SJSA1 (cell line): ENCODE data around the gene IFNG. TPM values are rescaled to one million over a fixed set of nuclear protein-coding genes. Genes with fewer than 3 reads are reported as not detected.

Source experiments
- DNase-seq, 2 experiments: peaks; one replicate each; pipeline ENCODE4 v3.0.0-alpha.2; 2015 to 2020; ENCODE audit warnings: low spot score in 2 of 2, low read depth in 1 of 2
- H3K27ac ChIP-seq: fragments of 250-450 bp; sonication (Bioruptor Pico); 2 replicates; pipeline ENCODE4 v1.5.1; 2020; ENCODE audit warnings: mild to moderate bottlenecking, moderate library complexity
- H3K27me3 ChIP-seq: fragments of 250-450 bp; sonication (Bioruptor Pico); replicated peaks from 2 replicates; pipeline ENCODE4 v1.5.1; 2020; ENCODE audit warnings: mild to moderate bottlenecking, moderate library complexity
- H3K36me3 ChIP-seq: fragments of 250-450 bp; sonication (Bioruptor Pico); 2 replicates; pipeline ENCODE4 v1.5.1; 2020; ENCODE audit warnings: mild to moderate bottlenecking
- H3K4me1 ChIP-seq: fragments of 250-450 bp; sonication (Bioruptor Pico); replicated peaks from 2 replicates; pipeline ENCODE4 v1.6.1; 2021; ENCODE audit warnings: mild to moderate bottlenecking
- H3K4me3 ChIP-seq: fragments of 250-450 bp; sonication (Bioruptor Pico); 2 replicates; pipeline ENCODE4 v1.5.1; 2020; ENCODE audit warnings: mild to moderate bottlenecking
- H3K9me3 ChIP-seq: fragments of 250-450 bp; sonication (Bioruptor Pico); replicated peaks from 2 replicates; pipeline ENCODE4 v1.5.1; 2020; ENCODE audit warnings: mild to moderate bottlenecking
- total RNA-seq: library from RNA; depleted of rRNA; stranded (reverse); fragments of >200 nt; shearing (Covaris generic); gene quantifications from 2 replicates; pipeline ENCODE4 v1.2.3, GENCODE V29; 2014; rRNA removed

The IFNG gene
- total RNA-seq, 1 experiment from 2014 or later = not detected

- no peak for DNase-seq
- H3K36me3 ChIP-seq = no peaks in the 10 kb centered on the region
- H3K4me1 ChIP-seq = no peaks in the 10 kb centered on the region
- no peak overlapping the region for H3K27ac ChIP-seq
- no peaks in the 10 kb centered on the region; the same call in 1 of the 2 replicates for H3K27me3 ChIP-seq
- H3K9me3 ChIP-seq = no peaks in the 10 kb centered on the region
- H3K4me3 ChIP-seq = no peak overlapping the region
Measured at GRCh38 chr12:68117661-68118060, 41.9 kb downstream of the IFNG start.

GRCh38 chr12:68115281-68115680 is 44.3 kb downstream of the IFNG start:
- Histone ChIP-seq H3K4me1 (no peaks in the 10 kb centered on the region), H3K27ac (no peak overlapping the region), H3K4me3 (no peak overlapping the region), H3K36me3 (no peaks in the 10 kb centered on the region), H3K9me3 (no peaks in the 10 kb centered on the region), H3K27me3 (no peaks in the 10 kb centered on the region; the same call in 1 of the 2 replicates)
- no peak for DNase-seq

GRCh38 chr12:68114606-68115005 is 44.9 kb downstream of the IFNG start:
- Histone ChIP-seq H3K27me3 (no peaks in the 10 kb centered on the region; the same call in 1 of the 2 replicates), H3K36me3 (no peaks in the 10 kb centered on the region), H3K4me1 (no peaks in the 10 kb centered on the region), H3K27ac (no peak overlapping the region), H3K4me3 (no peak overlapping the region), H3K9me3 (no peaks in the 10 kb centered on the region)
- DNase-seq = no peak

- no peak overlapping the region for H3K4me3 ChIP-seq
- no peaks in the 10 kb centered on the region for H3K9me3 ChIP-seq
- H3K27ac ChIP-seq = no peak overlapping the region
- H3K4me1 ChIP-seq = no peaks in the 10 kb centered on the region
- no peaks in the 10 kb centered on the region; the same call in 1 of the 2 replicates for H3K27me3 ChIP-seq
- no peaks in the 10 kb centered on the region for H3K36me3 ChIP-seq
- DNase-seq = no peak
Measured at GRCh38 chr12:68113644-68114043, 45.9 kb downstream of the IFNG start.

GRCh38 chr12:68111995-68112394 is 47.5 kb downstream of the IFNG start:
- Histone ChIP-seq H3K4me1 (no peaks in the 10 kb centered on the region), H3K27me3 (no peaks in the 10 kb centered on the region), H3K9me3 (no peaks in the 10 kb centered on the region), H3K27ac (no peak overlapping the region), H3K4me3 (no peak overlapping the region), H3K36me3 (no peaks in the 10 kb centered on the region)
- no peak for DNase-seq

- no peaks in the 10 kb centered on the region for H3K4me1 ChIP-seq
- H3K36me3 ChIP-seq = no peaks in the 10 kb centered on the region
- no peaks in the 10 kb centered on the region for H3K9me3 ChIP-seq
- no peak overlapping the region for H3K4me3 ChIP-seq
- H3K27ac ChIP-seq = no peak overlapping the region
- DNase-seq = no peak
- H3K27me3 ChIP-seq = no peaks in the 10 kb centered on the region
Measured at GRCh38 chr12:68109444-68110217, 49.9 kb downstream of the IFNG start.

GRCh38 chr12:68109001-68109400 is 50.5 kb downstream of the IFNG start:
- Histone ChIP-seq H3K27ac (no peak overlapping the region), H3K4me1 (no peaks in the 10 kb centered on the region), H3K36me3 (no peaks in the 10 kb centered on the region), H3K9me3 (no peaks in the 10 kb centered on the region), H3K4me3 (no peak overlapping the region), H3K27me3 (no peaks in the 10 kb centered on the region)
- DNase-seq = no peak

GRCh38 chr12:68106660-68107059 is 52.9 kb downstream of the IFNG start:
- Histone ChIP-seq H3K4me1 (no peaks in the 10 kb centered on the region), H3K27ac (no peak overlapping the region)
- DNase-seq = no peak

GRCh38 chr12:68106160-68106559 is 53.4 kb downstream of the IFNG start:
- Histone ChIP-seq H3K4me1 (no peaks in the 10 kb centered on the region), H3K36me3 (no peaks in the 10 kb centered on the region), H3K27me3 (no peaks in the 10 kb centered on the region), H3K27ac (no peak overlapping the region), H3K4me3 (no peak overlapping the region), H3K9me3 (no peaks in the 10 kb centered on the region)
- DNase-seq = peak in 1 of 2 experiments; percentile 7

More at GRCh38 chr12:68106660-68107059, 52.9 kb downstream of the IFNG start:
- Histone ChIP-seq H3K36me3 (no peaks in the 10 kb centered on the region), H3K27me3 (no peaks in the 10 kb centered on the region), H3K9me3 (no peaks in the 10 kb centered on the region), H3K4me3 (no peak overlapping the region)

Other genes starting within 250 kb of the IFNG start
- gene IFNG-AS1, start 170.3 kb downstream of the IFNG start, total RNA-seq = not detected in 2 replicates
- gene IL26, start 66.1 kb upstream of the IFNG start, total RNA-seq = not detected in 2 replicates
- gene IL22, start 93.9 kb upstream of the IFNG start, total RNA-seq = not detected in 2 replicates
- gene MDM1, start 172.6 kb upstream of the IFNG start, total RNA-seq = 11.2 and 17.1 TPM in 2 replicates